HEK293 (cell line): ENCODE measurements around the gene ASPRV1.

ENCODE experiments used
- BCL11A ChIP-seq: fragments of 450-650 bp; formaldehyde crosslinking; IDR thresholded peaks from 2 replicates; pipeline ENCODE4 v1.5.1; 2016; ENCODE audit warnings: low read depth, missing biosample characterization, missing genetic modification characterization
- CTCF ChIP-seq: fragments of 450-650 bp; formaldehyde crosslinking; IDR thresholded peaks from 2 replicates; pipeline ENCODE4 v1.5.1; 2016; ENCODE audit warnings: missing biosample characterization, missing genetic modification characterization
- IKZF3 ChIP-seq: fragments of 450-650 bp; IDR thresholded peaks from 2 replicates; pipeline ENCODE4 v1.5.0; 2018; ENCODE audit warnings: missing biosample characterization, mild to moderate bottlenecking, missing genetic modification characterization, moderate library complexity
- KLF16 ChIP-seq: fragments of 450-650 bp; formaldehyde crosslinking; IDR thresholded peaks from 2 replicates; pipeline ENCODE4 v1.5.1; 2017; ENCODE audit warnings: missing biosample characterization, missing genetic modification characterization
- MEIS1 ChIP-seq: sonication (generic); formaldehyde crosslinking; IDR thresholded peaks from 2 replicates; pipeline ENCODE4 v1.8.1; 2022; ENCODE audit warnings: missing genetic modification reagents, mild to moderate bottlenecking, borderline replicate concordance
- MZF1 ChIP-seq: fragments of 450-650 bp; formaldehyde crosslinking; IDR thresholded peaks from 2 replicates; pipeline ENCODE4 v1.5.1; 2017; ENCODE audit warnings: missing biosample characterization, missing genetic modification characterization, borderline replicate concordance
- SCRT1 ChIP-seq: fragments of 450-650 bp; formaldehyde crosslinking; IDR thresholded peaks from 2 replicates; pipeline ENCODE4 v1.5.1; 2016; ENCODE audit warnings: missing biosample characterization, missing genetic modification characterization, borderline replicate concordance
- SP7 ChIP-seq: fragments of 450-650 bp; formaldehyde crosslinking; IDR thresholded peaks from 2 replicates; pipeline ENCODE4 v1.5.1; 2016; ENCODE audit warnings: missing biosample characterization, missing genetic modification characterization
- WT1 ChIP-seq: fragments of 450-650 bp; formaldehyde crosslinking; IDR thresholded peaks from 2 replicates; pipeline ENCODE4 v1.5.1; 2016; ENCODE audit warnings: missing biosample characterization, missing genetic modification characterization
- YY1 ChIP-seq: fragments of 450-650 bp; formaldehyde crosslinking; IDR thresholded peaks from 2 replicates; pipeline ENCODE4 v1.5.1; 2018; ENCODE audit warnings: missing biosample characterization, missing genetic modification characterization
- ZBTB17 ChIP-seq: fragments of 450-650 bp; formaldehyde crosslinking; IDR thresholded peaks from 2 replicates; pipeline ENCODE4 v1.5.1; 2016; ENCODE audit warnings: missing biosample characterization, missing genetic modification characterization
- ZBTB20 ChIP-seq: fragments of 450-650 bp; formaldehyde crosslinking; IDR thresholded peaks from 2 replicates; pipeline ENCODE4 v1.5.1; 2016; ENCODE audit warnings: missing biosample characterization, missing genetic modification characterization
- ZEB2 ChIP-seq: fragments of 450-650 bp; formaldehyde crosslinking; IDR thresholded peaks from 2 replicates; pipeline ENCODE4 v1.5.1; 2016; ENCODE audit warnings: missing biosample characterization, missing genetic modification characterization
- ZFP69B ChIP-seq: fragments of 450-650 bp; formaldehyde crosslinking; IDR thresholded peaks from 2 replicates; pipeline ENCODE4 v1.5.1; 2016; ENCODE audit warnings: missing biosample characterization, missing genetic modification characterization
- ZNF146 ChIP-seq: fragments of 450-650 bp; formaldehyde crosslinking; IDR thresholded peaks from 2 replicates; pipeline ENCODE4 v1.5.1; 2016; ENCODE audit warnings: missing biosample characterization, missing genetic modification characterization
- ZNF155 ChIP-seq: fragments of 450-650 bp; formaldehyde crosslinking; IDR thresholded peaks from 2 replicates; pipeline ENCODE4 v1.5.1; 2016; ENCODE audit warnings: missing biosample characterization, missing genetic modification characterization
- ZNF18 ChIP-seq: fragments of 450-650 bp; formaldehyde crosslinking; IDR thresholded peaks from 2 replicates; pipeline ENCODE4 v1.5.1; 2016; ENCODE audit warnings: missing biosample characterization, missing genetic modification characterization
- ZNF239 ChIP-seq: fragments of 450-650 bp; formaldehyde crosslinking; IDR thresholded peaks from 2 replicates; pipeline ENCODE4 v1.5.1; 2016; ENCODE audit warnings: missing biosample characterization, missing genetic modification characterization
- ZNF24 ChIP-seq: fragments of 450-650 bp; formaldehyde crosslinking; IDR thresholded peaks from 2 replicates; pipeline ENCODE4 v1.5.1; 2016; ENCODE audit warnings: missing biosample characterization, missing genetic modification characterization
- ZNF248 ChIP-seq: fragments of 450-650 bp; formaldehyde crosslinking; IDR thresholded peaks from 2 replicates; pipeline ENCODE4 v1.5.1; 2017; ENCODE audit warnings: missing biosample characterization, missing genetic modification characterization
- ZNF335 ChIP-seq: fragments of 450-650 bp; formaldehyde crosslinking; conservative IDR thresholded peaks from 2 replicates; pipeline ENCODE4 v1.5.1; 2016; ENCODE audit warnings: missing biosample characterization, missing genetic modification characterization
- ZNF341 ChIP-seq: fragments of 450-650 bp; formaldehyde crosslinking; IDR thresholded peaks from 2 replicates; pipeline ENCODE4; 2016; ENCODE audit warnings: low read depth, missing biosample characterization, missing genetic modification characterization
- ZNF391 ChIP-seq: fragments of 450-650 bp; formaldehyde crosslinking; IDR thresholded peaks from 2 replicates; pipeline ENCODE4 v1.5.1; 2016; ENCODE audit warnings: low read depth, missing biosample characterization, missing genetic modification characterization, borderline replicate concordance
- ZNF530 ChIP-seq: fragments of 450-650 bp; formaldehyde crosslinking; IDR thresholded peaks from 2 replicates; pipeline ENCODE4 v1.5.1; 2016; ENCODE audit warnings: low read depth, missing biosample characterization, missing genetic modification characterization
- ZNF548 ChIP-seq: fragments of 450-650 bp; formaldehyde crosslinking; IDR thresholded peaks from 2 replicates; pipeline ENCODE4 v1.5.1; 2016; ENCODE audit warnings: missing biosample characterization, missing genetic modification characterization
- ZNF561 ChIP-seq: fragments of 450-650 bp; IDR thresholded peaks from 2 replicates; pipeline ENCODE4 v1.5.1; 2018; ENCODE audit warnings: missing biosample characterization, missing genetic modification characterization, borderline replicate concordance
- ZNF600 ChIP-seq: fragments of 450-650 bp; formaldehyde crosslinking; IDR thresholded peaks from 2 replicates; pipeline ENCODE4 v1.5.1; 2016; ENCODE audit warnings: missing biosample characterization, missing genetic modification characterization
- ZNF629 ChIP-seq: fragments of 450-650 bp; formaldehyde crosslinking; IDR thresholded peaks from 2 replicates; pipeline ENCODE4 v1.5.1; 2017; ENCODE audit warnings: missing biosample characterization, missing genetic modification characterization
- ZNF639 ChIP-seq: fragments of 450-650 bp; formaldehyde crosslinking; IDR thresholded peaks from 2 replicates; pipeline ENCODE4 v1.5.1; 2016; ENCODE audit warnings: missing biosample characterization, missing genetic modification characterization
- ZNF704 ChIP-seq: fragments of 450-650 bp; formaldehyde crosslinking; IDR thresholded peaks from 2 replicates; pipeline ENCODE4 v1.5.1; 2016; ENCODE audit warnings: missing biosample characterization, missing genetic modification characterization
- ZSCAN30 ChIP-seq: fragments of 450-650 bp; IDR thresholded peaks from 2 replicates; pipeline ENCODE4 v1.5.1; 2018; ENCODE audit warnings: missing biosample characterization, mild to moderate bottlenecking, missing genetic modification characterization, moderate library complexity
- TF ChIP-seq, protein P1 (sequence below): fragments of 450-650 bp; formaldehyde crosslinking; IDR thresholded peaks from 2 replicates; pipeline ENCODE4 v1.5.1; 2016; ENCODE audit warnings: missing biosample characterization, missing genetic modification characterization, borderline replicate concordance

ASPRV1 gene

GRCh38 chr2:69914164-69914949 is 47.1 kb downstream of the ASPRV1 start (continued):
- TF ChIP-seq ZFP69B (tag by site-specific recombination) (no peak; the same call in 1 of the 2 replicates), WT1 (tag by site-specific recombination) (peak; percentile 48), MZF1 (tag by site-specific recombination) (no peak), ZNF239 (no peak), ZNF248 (tag by site-specific recombination) (no peak), MEIS1 (CRISPR knock-in tag) (no peak), ZBTB17 (peak; percentile 90), ZNF341 (tag by site-specific recombination) (peak; percentile 58), ZNF600 (tag by site-specific recombination) (peak; percentile 96), ZNF704 (tag by site-specific recombination) (no peak), ZNF18 (tag by site-specific recombination) (no peak), CTCF (peak; percentile 80), ZNF639 (tag by site-specific recombination) (peak; percentile 56; the same call in 1 of the 2 replicates), ZNF155 (tag by site-specific recombination) (no peak), ZSCAN30 (tag by site-specific recombination) (peak; percentile 92), ZNF629 (tag by site-specific recombination) (peak; percentile 68; the same call in 1 of the 2 replicates), SCRT1 (tag by site-specific recombination) (peak; percentile 98), ZNF335 (peak; percentile 98), ZEB2 (peak; percentile 71), YY1 (0 out of 2 replicates have a peak, but pooled peaks have one; percentile 17), ZNF146 (no peak), ZNF561 (tag by site-specific recombination) (no peak), SP7 (tag by site-specific recombination) (peak; percentile 53), BCL11A (tag by site-specific recombination) (no peak; the same call in 1 of the 2 replicates), ZBTB20 (tag by site-specific recombination) (peak; percentile 82), ZNF24 (peak; percentile 48; the same call in 1 of the 2 replicates), KLF16 (peak; percentile 87), ZNF530 (tag by site-specific recombination) (no peak), ZNF391 (tag by site-specific recombination) (peak; percentile 74; the same call in 1 of the 2 replicates), IKZF3 (tag by site-specific recombination) (no peak), ZNF548 (tag by site-specific recombination) (no peak)
- TF ChIP-seq, protein P1, sequence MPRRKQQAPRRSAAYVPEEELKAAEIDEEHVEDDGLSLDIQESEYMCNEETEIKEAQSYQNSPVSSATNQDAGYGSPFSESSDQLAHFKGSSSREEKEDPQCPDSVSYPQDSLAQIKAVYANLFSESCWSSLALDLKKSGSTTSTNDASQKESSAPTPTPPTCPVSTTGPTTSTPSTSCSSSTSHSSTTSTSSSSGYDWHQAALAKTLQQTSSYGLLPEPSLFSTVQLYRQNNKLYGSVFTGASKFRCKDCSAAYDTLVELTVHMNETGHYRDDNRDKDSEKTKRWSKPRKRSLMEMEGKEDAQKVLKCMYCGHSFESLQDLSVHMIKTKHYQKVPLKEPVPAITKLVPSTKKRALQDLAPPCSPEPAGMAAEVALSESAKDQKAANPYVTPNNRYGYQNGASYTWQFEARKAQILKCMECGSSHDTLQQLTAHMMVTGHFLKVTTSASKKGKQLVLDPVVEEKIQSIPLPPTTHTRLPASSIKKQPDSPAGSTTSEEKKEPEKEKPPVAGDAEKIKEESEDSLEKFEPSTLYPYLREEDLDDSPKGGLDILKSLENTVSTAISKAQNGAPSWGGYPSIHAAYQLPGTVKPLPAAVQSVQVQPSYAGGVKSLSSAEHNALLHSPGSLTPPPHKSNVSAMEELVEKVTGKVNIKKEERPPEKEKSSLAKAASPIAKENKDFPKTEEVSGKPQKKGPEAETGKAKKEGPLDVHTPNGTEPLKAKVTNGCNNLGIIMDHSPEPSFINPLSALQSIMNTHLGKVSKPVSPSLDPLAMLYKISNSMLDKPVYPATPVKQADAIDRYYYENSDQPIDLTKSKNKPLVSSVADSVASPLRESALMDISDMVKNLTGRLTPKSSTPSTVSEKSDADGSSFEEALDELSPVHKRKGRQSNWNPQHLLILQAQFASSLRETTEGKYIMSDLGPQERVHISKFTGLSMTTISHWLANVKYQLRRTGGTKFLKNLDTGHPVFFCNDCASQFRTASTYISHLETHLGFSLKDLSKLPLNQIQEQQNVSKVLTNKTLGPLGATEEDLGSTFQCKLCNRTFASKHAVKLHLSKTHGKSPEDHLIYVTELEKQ (tag by site-specific recombination) = no peak
